IMR-90 (cell line): ENCODE measurements around the gene NECTIN2. TPM values are rescaled to one million over a fixed set of nuclear protein-coding genes. Genes with fewer than 3 reads are reported as not detected.

Source experiments
- ATAC-seq: fragments of 200-7000 bp; cut with Tn5 transposase; 2 replicates; pipeline ENCODE4 v1.9.1; 2020; ENCODE audit warnings: low read depth, mild to moderate bottlenecking, moderate library complexity
- BruUV-seq: library from RNA; stranded (reverse); fragments of 400-500 nt; replicated peaks from 2 replicates; lab custom pipeline; 2021; lab: Mats Ljungman, UMichigan
- CTCF ChIA-PET: fragments of 300-600 bp; formaldehyde crosslinking; extraction: SDS; loops from one replicate; lab custom pipeline; 2021; ENCODE audit warnings: antibody characterized with exemption; lab: Yijun Ruan, JAX
- POLR2A ChIA-PET: fragments of 300-600 bp; sonication (Branson Sonifier 250); formaldehyde crosslinking; loops from one replicate; lab custom pipeline; 2022; ENCODE audit warnings: antibody characterized with exemption; ENCODE audit not compliant: unreplicated experiment; lab: Charles Lee
- DNase-seq: peaks from one replicate; pipeline ENCODE4 v3.0.0; 2013
- H2AFZ ChIP-seq: replicated peaks from 2 replicates; pipeline ENCODE3; 2013; ENCODE audit warnings: low read length, mild to moderate bottlenecking; ENCODE audit not compliant: poor library complexity
- H2AK5ac ChIP-seq: 2 replicates; pipeline ENCODE4 v1.6.1; 2013; ENCODE audit warnings: low read depth, low read length, inconsistent platforms
- H2AK9ac ChIP-seq: replicated peaks from 2 replicates; pipeline ENCODE3; 2013; ENCODE audit warnings: mild to moderate bottlenecking, low read depth, low read length, moderate library complexity; ENCODE audit not compliant: poor library complexity
- H2BK120ac ChIP-seq: 2 replicates; pipeline ENCODE4 v1.6.1; 2013; ENCODE audit warnings: low read depth, low read length, inconsistent platforms
- H2BK15ac ChIP-seq: 3 replicates; pipeline ENCODE4 v1.6.1; 2013; ENCODE audit warnings: low read depth, low read length, inconsistent platforms
- H2BK20ac ChIP-seq: 2 replicates; pipeline ENCODE4 v1.6.1; 2013; ENCODE audit warnings: low read depth, mild to moderate bottlenecking, inconsistent platforms, low read length, moderate library complexity
- H2BK5ac ChIP-seq: 2 replicates; pipeline ENCODE4 v1.6.1; 2013; ENCODE audit warnings: mild to moderate bottlenecking, low read depth, low read length, inconsistent platforms; ENCODE audit not compliant: poor library complexity, severe bottlenecking
- H3K14ac ChIP-seq: replicated peaks from 2 replicates; pipeline ENCODE4 v1.6.1; 2013; ENCODE audit warnings: low read depth, low read length, inconsistent platforms
- H3K18ac ChIP-seq: 2 replicates; pipeline ENCODE4 v1.6.1; 2013; ENCODE audit warnings: low read depth, low read length, control low read depth
- H3K23ac ChIP-seq: 2 replicates; pipeline ENCODE4 v1.6.1; 2013; ENCODE audit warnings: low read depth, low read length, inconsistent platforms
- H3K27ac ChIP-seq: 2 replicates; pipeline ENCODE4 v1.5.1; 2013; ENCODE audit warnings: mild to moderate bottlenecking, control low read depth, low read length; ENCODE audit not compliant: insufficient read depth
- H3K27me3 ChIP-seq: 2 replicates; pipeline ENCODE4 v1.6.1; 2013; ENCODE audit warnings: low read length; ENCODE audit not compliant: control insufficient read depth, insufficient read depth
- H3K36me3 ChIP-seq: 2 replicates; pipeline ENCODE4 v1.6.1; 2013; ENCODE audit warnings: low read length, mixed read lengths; ENCODE audit not compliant: control insufficient read depth, insufficient read depth
- H3K4ac ChIP-seq: 2 replicates; pipeline ENCODE4 v1.6.1; 2013; ENCODE audit warnings: low read depth, low read length, inconsistent platforms
- H3K4me1 ChIP-seq: 2 replicates; pipeline ENCODE4 v1.6.1; 2013; ENCODE audit warnings: low read length, mixed read lengths; ENCODE audit not compliant: control insufficient read depth, insufficient read depth
- H3K4me2 ChIP-seq: 2 replicates; pipeline ENCODE4 v1.6.1; 2013; ENCODE audit warnings: low read depth, mild to moderate bottlenecking, control low read depth, low read length, moderate library complexity
- H3K4me3 ChIP-seq: 2 replicates; pipeline ENCODE4 v1.5.1; 2013; ENCODE audit warnings: low read depth, mild to moderate bottlenecking, control low read depth, low read length, moderate library complexity; ENCODE audit not compliant: insufficient read depth
- H3K56ac ChIP-seq: 2 replicates; pipeline ENCODE4 v1.6.1; 2013; ENCODE audit warnings: low read length, inconsistent platforms; ENCODE audit not compliant: insufficient read depth; ENCODE audit errors: extremely low read depth
- H3K79me1 ChIP-seq, 2 experiments: 2 replicates each; pipeline ENCODE4 v1.6.1; 2013; ENCODE audit warnings: low read length in 2 of 2, inconsistent platforms in 1 of 2, low read depth in 1 of 2
- H3K9ac ChIP-seq: 2 replicates; pipeline ENCODE4 v1.6.1; 2013; ENCODE audit warnings: low read depth, low read length, control low read depth
- H3K9me1 ChIP-seq: 2 replicates; pipeline ENCODE4 v1.6.1; 2013; ENCODE audit warnings: low read length, inconsistent platforms; ENCODE audit not compliant: insufficient read depth
- H3K9me3 ChIP-seq: 2 replicates; pipeline ENCODE4 v1.6.1; 2013; ENCODE audit warnings: low read length; ENCODE audit not compliant: control insufficient read depth, insufficient read depth
- H4K20me1 ChIP-seq: 2 replicates; pipeline ENCODE4 v1.6.1; 2013; ENCODE audit warnings: low read length, inconsistent platforms; ENCODE audit not compliant: insufficient read depth
- H4K5ac ChIP-seq: 2 replicates; pipeline ENCODE4 v1.6.1; 2013; ENCODE audit warnings: mild to moderate bottlenecking, low read depth, low read length, control low read depth
- H4K8ac ChIP-seq, 2 experiments: 2 replicates each; pipeline ENCODE4 v1.6.1; 2013; ENCODE audit warnings: low read depth in 2 of 2, low read length in 2 of 2, control low read depth in 1 of 2, inconsistent platforms in 1 of 2
- H4K91ac ChIP-seq: 2 replicates; pipeline ENCODE4 v1.6.1; 2013; ENCODE audit warnings: low read depth, low read length, inconsistent platforms; ENCODE audit not compliant: insufficient read depth
- BHLHE40 ChIP-seq: fragments of 150-350 bp; IDR thresholded peaks from 2 replicates; pipeline ENCODE4 v1.6.1; 2016; ENCODE audit warnings: mild to moderate bottlenecking, low read depth, low read length
- CHD1 ChIP-seq: IDR thresholded peaks from 2 replicates; pipeline ENCODE4 v1.6.1; 2012; ENCODE audit warnings: low read depth, low read length, improper control_type of control experiment
- FOS ChIP-seq: fragments of 150-350 bp; IDR thresholded peaks from 2 replicates; pipeline ENCODE4 v1.6.1; 2016; ENCODE audit warnings: low read depth, low read length
- MAFK ChIP-seq: IDR thresholded peaks from 2 replicates; pipeline ENCODE4 v1.6.1; 2012; ENCODE audit warnings: low read depth, low read length, improper control_type of control experiment
- MAZ ChIP-seq: IDR thresholded peaks from 2 replicates; pipeline ENCODE4 v1.6.1; 2012; ENCODE audit warnings: low read depth, mild to moderate bottlenecking, low read length, improper control_type of control experiment, moderate library complexity, borderline replicate concordance
- MXI1 ChIP-seq: IDR thresholded peaks from 2 replicates; pipeline ENCODE4 v1.6.1; 2012; ENCODE audit warnings: low read depth, mild to moderate bottlenecking, low read length, moderate library complexity, borderline replicate concordance
- POLR2A ChIP-seq: IDR thresholded peaks from 2 replicates; pipeline ENCODE4 v1.6.1; 2012; ENCODE audit warnings: mild to moderate bottlenecking, low read depth, low read length
- RAD21 ChIP-seq: IDR thresholded peaks from 2 replicates; pipeline ENCODE4 v1.6.1; 2012; ENCODE audit warnings: low read length, improper control_type of control experiment
- RCOR1 ChIP-seq: IDR thresholded peaks from 2 replicates; pipeline ENCODE4 v1.6.1; 2012; ENCODE audit warnings: mild to moderate bottlenecking, low read length, improper control_type of control experiment; ENCODE audit not compliant: insufficient replicate concordance
- RFX5 ChIP-seq: IDR thresholded peaks from 2 replicates; pipeline ENCODE4 v1.8.0; 2012; ENCODE audit warnings: low read depth, mild to moderate bottlenecking, low read length, moderate library complexity
- SMC3 ChIP-seq: fragments of 150-350 bp; IDR thresholded peaks from 2 replicates; pipeline ENCODE4 v1.6.1; 2016; ENCODE audit warnings: low read depth, mild to moderate bottlenecking, antibody characterized with exemption, low read length, moderate library complexity
- WGBS, 2 experiments: methylation state at CpG; one replicate each; pipeline versions ENCODE4 v1.1.5 to v1.1.7; 2013; ENCODE audit warnings: missing lambda C conversion rate in 2 of 2; ENCODE audit not compliant: insufficient read length in 1 of 2; ENCODE audit errors: extremely low coverage in 2 of 2; 5-methylcytosine and 5-hydroxymethylcytosine counted together
- dilution Hi-C: fragments of 300-500 bp; cut with HindIII; formaldehyde crosslinking; loops from one replicate; pipeline ENCODE4 v1.14.3; 2018; ENCODE audit warnings: low sequenced_read_pairs; ENCODE audit not compliant: unreplicated experiment
- in situ Hi-C: fragments of 300-500 bp; cut with MboI; formaldehyde crosslinking; loops from 3 replicates; pipeline ENCODE4 v1.14.3; 2019; ENCODE audit warnings: low sequenced_read_pairs, inconsistent platforms, mixed read lengths
- intact Hi-C: fragments of 100-400 bp; cut with micrococcal nuclease; formaldehyde crosslinking; loops from 2 replicates; pipeline ENCODE4 v1.10.0; 2022
- polyA plus RNA-seq, 3 experiments: library from polyadenylated mRNA; depleted of rRNA; stranded (reverse); fragments of >200 nt; gene quantifications; 2 replicates each; pipeline ENCODE4 v1.2.3, GENCODE V29; 2012; ENCODE audit warnings: low replicate concordance in 1 of 3
- total RNA-seq: library from RNA; depleted of rRNA; stranded (reverse); fragments of >200 nt; gene quantifications from 2 replicates; pipeline ENCODE4 v1.2.3, GENCODE V29; 2012
- TF ChIP-seq, protein P1 (sequence below): fragments of 150-350 bp; IDR thresholded peaks from 2 replicates; pipeline ENCODE4 v1.6.1; 2016; ENCODE audit warnings: low read depth, mild to moderate bottlenecking, low read length, moderate library complexity, borderline replicate concordance
- TF ChIP-seq, protein P2 (sequence below): conservative IDR thresholded peaks from 2 replicates; pipeline ENCODE4 v1.5.1; 2012; ENCODE audit warnings: mild to moderate bottlenecking, low read depth, low read length, improper control_type of control experiment
- TF ChIP-seq, protein P3 (sequence below): fragments of 150-350 bp; IDR thresholded peaks from 2 replicates; pipeline ENCODE4 v1.6.1; 2017; ENCODE audit warnings: mild to moderate bottlenecking, antibody characterized with exemption, low read length, low read depth

NECTIN2 gene
- total and polyA plus RNA-seq, 2 of the 4 experiments (the other 2 are of a cell fraction), result 77.8 to 170 TPM

DNA sequence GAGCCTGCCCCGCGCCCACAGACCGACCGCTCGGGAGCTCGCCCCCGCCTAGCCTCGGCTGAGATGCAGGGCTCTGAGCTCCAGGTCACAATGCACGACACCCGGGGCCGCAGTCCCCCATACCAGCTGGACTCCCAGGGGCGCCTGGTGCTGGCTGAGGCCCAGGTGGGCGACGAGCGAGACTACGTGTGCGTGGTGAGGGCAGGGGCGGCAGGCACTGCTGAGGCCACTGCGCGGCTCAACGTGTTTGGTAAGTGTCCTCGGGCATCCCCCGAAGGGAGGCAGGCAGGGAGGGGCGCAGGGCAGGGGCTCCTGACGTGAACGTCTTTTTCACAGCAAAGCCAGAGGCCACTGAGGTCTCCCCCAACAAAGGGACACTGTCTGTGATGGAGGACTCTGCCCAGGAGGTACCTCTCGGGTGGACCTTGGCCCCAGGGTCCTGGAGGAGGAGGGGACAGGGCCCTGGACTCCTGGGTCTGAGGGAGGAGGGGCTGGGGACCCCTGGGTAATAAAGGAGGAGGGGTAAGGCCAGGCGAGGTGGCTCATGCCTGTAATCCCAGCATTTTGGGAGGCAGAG, 33.9 kb upstream of the NECTIN2 start:
- H4K91ac ChIP-seq, result no peak overlapping the region
- H3K18ac ChIP-seq, result no peak overlapping the region
- no peaks in the 10 kb centered on the region for H4K20me1 ChIP-seq
- no peak for ATAC-seq
- dilution Hi-C loops, result no loop called here
- no peak overlapping the region for H2AK5ac ChIP-seq
- H3K27ac ChIP-seq, result no peak overlapping the region
- no peak overlapping the region for H3K9ac ChIP-seq
- BruUV-seq, result no TSS peak
- H3K36me3 ChIP-seq, result peaks cover 16% of the 10 kb centered on the region
- no peaks in the 10 kb centered on the region for H3K27me3 ChIP-seq
- H2BK5ac ChIP-seq, result no peak overlapping the region
- H3K79me1 ChIP-seq, result peaks cover 5 to 9% of the 10 kb centered on the region in 2 experiments; a peak in 2 of 4 replicates
- no peak overlapping the region for H3K23ac ChIP-seq
- H3K4me1 ChIP-seq, result peaks cover 15% of the 10 kb centered on the region
- DNase-seq, result no peak
- in situ Hi-C loops, result no loop called here
- 87% methylated on average over 13 of the region's 28 CpGs; no CpG with 5 or more reads in 1 of the 2 experiments for WGBS, 2 experiments
- H4K5ac ChIP-seq, result no peak overlapping the region
- no peak overlapping the region for H3K4me3 ChIP-seq
- H3K14ac ChIP-seq, result no peak overlapping the region
- no peak overlapping the region for H4K8ac ChIP-seq
- ChIA-PET POLR2A (interaction anchor here (0.7 kb wide), 1 partner anchor 17 kb away, joined by 3 read pairs; no protein-coding TSS in a partner anchor), CTCF (no interaction called here)
- no peak overlapping the region for H2AK9ac ChIP-seq
- no peaks in the 10 kb centered on the region for H3K9me3 ChIP-seq
- no peak overlapping the region for H2AFZ ChIP-seq
- H2BK15ac ChIP-seq, result no peak overlapping the region
- H3K9me1 ChIP-seq, result no peaks in the 10 kb centered on the region
- TF ChIP-seq MAFK, result no peak
- no peak for TF ChIP-seq RFX5
- no peak for TF ChIP-seq RCOR1
- TF ChIP-seq, protein P1, sequence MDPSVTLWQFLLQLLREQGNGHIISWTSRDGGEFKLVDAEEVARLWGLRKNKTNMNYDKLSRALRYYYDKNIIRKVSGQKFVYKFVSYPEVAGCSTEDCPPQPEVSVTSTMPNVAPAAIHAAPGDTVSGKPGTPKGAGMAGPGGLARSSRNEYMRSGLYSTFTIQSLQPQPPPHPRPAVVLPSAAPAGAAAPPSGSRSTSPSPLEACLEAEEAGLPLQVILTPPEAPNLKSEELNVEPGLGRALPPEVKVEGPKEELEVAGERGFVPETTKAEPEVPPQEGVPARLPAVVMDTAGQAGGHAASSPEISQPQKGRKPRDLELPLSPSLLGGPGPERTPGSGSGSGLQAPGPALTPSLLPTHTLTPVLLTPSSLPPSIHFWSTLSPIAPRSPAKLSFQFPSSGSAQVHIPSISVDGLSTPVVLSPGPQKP, result no peak
- no peak for TF ChIP-seq RAD21
- TF ChIP-seq BHLHE40, result no peak
- TF ChIP-seq POLR2A, result no peak
- TF ChIP-seq, protein P2, sequence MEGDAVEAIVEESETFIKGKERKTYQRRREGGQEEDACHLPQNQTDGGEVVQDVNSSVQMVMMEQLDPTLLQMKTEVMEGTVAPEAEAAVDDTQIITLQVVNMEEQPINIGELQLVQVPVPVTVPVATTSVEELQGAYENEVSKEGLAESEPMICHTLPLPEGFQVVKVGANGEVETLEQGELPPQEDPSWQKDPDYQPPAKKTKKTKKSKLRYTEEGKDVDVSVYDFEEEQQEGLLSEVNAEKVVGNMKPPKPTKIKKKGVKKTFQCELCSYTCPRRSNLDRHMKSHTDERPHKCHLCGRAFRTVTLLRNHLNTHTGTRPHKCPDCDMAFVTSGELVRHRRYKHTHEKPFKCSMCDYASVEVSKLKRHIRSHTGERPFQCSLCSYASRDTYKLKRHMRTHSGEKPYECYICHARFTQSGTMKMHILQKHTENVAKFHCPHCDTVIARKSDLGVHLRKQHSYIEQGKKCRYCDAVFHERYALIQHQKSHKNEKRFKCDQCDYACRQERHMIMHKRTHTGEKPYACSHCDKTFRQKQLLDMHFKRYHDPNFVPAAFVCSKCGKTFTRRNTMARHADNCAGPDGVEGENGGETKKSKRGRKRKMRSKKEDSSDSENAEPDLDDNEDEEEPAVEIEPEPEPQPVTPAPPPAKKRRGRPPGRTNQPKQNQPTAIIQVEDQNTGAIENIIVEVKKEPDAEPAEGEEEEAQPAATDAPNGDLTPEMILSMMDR, result no peak
- no peak for TF ChIP-seq MXI1
- no peak for TF ChIP-seq SMC3
- no peak for TF ChIP-seq FOS
- TF ChIP-seq, protein P3, sequence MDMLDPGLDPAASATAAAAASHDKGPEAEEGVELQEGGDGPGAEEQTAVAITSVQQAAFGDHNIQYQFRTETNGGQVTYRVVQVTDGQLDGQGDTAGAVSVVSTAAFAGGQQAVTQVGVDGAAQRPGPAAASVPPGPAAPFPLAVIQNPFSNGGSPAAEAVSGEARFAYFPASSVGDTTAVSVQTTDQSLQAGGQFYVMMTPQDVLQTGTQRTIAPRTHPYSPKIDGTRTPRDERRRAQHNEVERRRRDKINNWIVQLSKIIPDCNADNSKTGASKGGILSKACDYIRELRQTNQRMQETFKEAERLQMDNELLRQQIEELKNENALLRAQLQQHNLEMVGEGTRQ, result no peak
- no peak for TF ChIP-seq CHD1
- TF ChIP-seq MAZ, result no peak
- no peak overlapping the region for H3K4me2 ChIP-seq
- no peak overlapping the region for H3K4ac ChIP-seq
- no peak overlapping the region for H2BK120ac ChIP-seq
- H2BK20ac ChIP-seq, result no peak overlapping the region
- no peak overlapping the region for H3K56ac ChIP-seq
- intact Hi-C loops, result no loop called here
